Central memory CD8-positive, alpha-beta T cell (primary cell): Measurements from ENCODE around the gene ZRSR2.
"Not testable (repeated sequence)": the region's sequence is repeated elsewhere in the genome, so short reads cannot be mapped to it uniquely, and the experiment has no call there.

Experiments used
- ATAC-seq: fragments of 150-1000 bp; cut with Tn5 transposase; replicated peaks from 2 replicates; pipeline ENCODE4 v1.10.0; 2022; ENCODE audit warnings: mild to moderate bottlenecking, moderate FRiP score, moderate number of reproducible peaks; ENCODE audit not compliant: poor library complexity, severe bottlenecking; ENCODE audit errors: extremely low read depth
- DNase-seq, 2 donors: peaks; one replicate each; pipeline ENCODE4 v3.0.0; 2021; ENCODE audit warnings: low spot score in 2 of 2
- H3K27ac Mint-ChIP-seq: one replicate; pipeline ENCODE4 v1.8.0; 2022; ENCODE audit warnings: low read depth, mild to moderate bottlenecking, moderate library complexity, mixed read lengths
- H3K27me3 Mint-ChIP-seq: one replicate; pipeline ENCODE4 v1.8.0; 2022; ENCODE audit warnings: mixed read lengths
- H3K36me3 Mint-ChIP-seq: one replicate; pipeline ENCODE4 v1.8.0; 2022; ENCODE audit warnings: mild to moderate bottlenecking, moderate library complexity, mixed read lengths; ENCODE audit not compliant: insufficient read depth
- H3K4me1 Mint-ChIP-seq: one replicate; pipeline ENCODE4 v1.8.0; 2022; ENCODE audit warnings: mixed read lengths
- H3K4me3 Mint-ChIP-seq: one replicate; pipeline ENCODE4 v1.8.0; 2022; ENCODE audit warnings: mild to moderate bottlenecking, moderate library complexity, mixed read lengths
- H3K9me3 Mint-ChIP-seq: one replicate; pipeline ENCODE4 v1.8.0; 2022; ENCODE audit warnings: mixed read lengths

ZRSR2 gene

GRCh38 chrX:15759886-15760285 is 30.4 kb upstream of the ZRSR2 start:
- Mint-ChIP-seq H3K27ac (peak overlapping the region; percentile 58), H3K4me1 (peaks cover 29% of the 10 kb centered on the region), H3K36me3 (peaks cover 16% of the 10 kb centered on the region)
- H3K9me3 Mint-ChIP-seq, H3K27me3 Mint-ChIP-seq, DNase-seq, H3K4me3 Mint-ChIP-seq, ATAC-seq: not testable (repeated sequence)

GRCh38 chrX:15761564-15762191 is 28.6 kb upstream of the ZRSR2 start:
- no peaks in the 10 kb centered on the region for H3K9me3 Mint-ChIP-seq
- peak overlapping the region; percentile 16 for H3K27ac Mint-ChIP-seq
- H3K36me3 Mint-ChIP-seq, result peaks cover 19% of the 10 kb centered on the region
- peaks cover 20% of the 10 kb centered on the region for H3K4me1 Mint-ChIP-seq
- no peak for DNase-seq
- no peaks in the 10 kb centered on the region for H3K27me3 Mint-ChIP-seq
- no peak overlapping the region for H3K4me3 Mint-ChIP-seq
- no peak for ATAC-seq

DNA sequence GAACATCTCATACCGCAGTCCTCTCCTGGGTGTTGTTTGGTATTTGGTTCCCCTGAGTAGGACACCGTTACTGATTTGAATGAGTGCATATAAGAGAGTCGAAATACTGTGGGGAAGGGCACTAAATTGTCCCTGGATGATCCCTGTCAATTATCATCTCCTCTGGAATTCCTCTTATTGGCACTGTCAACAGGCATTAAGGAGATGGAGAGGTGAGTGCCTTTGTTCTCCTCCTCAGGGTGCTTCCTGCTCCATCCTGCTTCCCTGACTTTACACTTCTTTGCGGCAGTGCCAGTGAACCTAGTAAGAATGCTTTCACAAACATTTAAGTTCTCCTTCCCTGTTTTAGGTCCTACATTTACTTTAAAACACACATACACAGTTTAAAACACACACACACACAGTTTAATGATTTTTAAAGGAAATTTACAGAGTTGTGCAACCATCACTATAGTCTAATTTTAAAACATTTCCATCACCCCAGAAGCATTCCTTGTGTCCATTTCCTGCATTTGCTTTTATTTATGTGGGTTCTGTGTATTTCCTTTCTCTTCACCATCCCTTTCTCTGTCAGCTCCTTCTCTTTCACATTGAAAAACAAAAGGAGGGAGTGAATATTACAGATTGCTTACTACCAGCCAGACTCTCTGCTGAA is 20.9 kb upstream of the ZRSR2 start:
- Mint-ChIP-seq H3K9me3 (no peaks in the 10 kb centered on the region), H3K27ac (peak overlapping the region; percentile 81), H3K4me3 (no peak overlapping the region), H3K4me1 (peaks cover 26% of the 10 kb centered on the region), H3K27me3 (no peaks in the 10 kb centered on the region), H3K36me3 (peaks cover 22% of the 10 kb centered on the region)
- DNase-seq (no peak), ATAC-seq (no peak)

DNA sequence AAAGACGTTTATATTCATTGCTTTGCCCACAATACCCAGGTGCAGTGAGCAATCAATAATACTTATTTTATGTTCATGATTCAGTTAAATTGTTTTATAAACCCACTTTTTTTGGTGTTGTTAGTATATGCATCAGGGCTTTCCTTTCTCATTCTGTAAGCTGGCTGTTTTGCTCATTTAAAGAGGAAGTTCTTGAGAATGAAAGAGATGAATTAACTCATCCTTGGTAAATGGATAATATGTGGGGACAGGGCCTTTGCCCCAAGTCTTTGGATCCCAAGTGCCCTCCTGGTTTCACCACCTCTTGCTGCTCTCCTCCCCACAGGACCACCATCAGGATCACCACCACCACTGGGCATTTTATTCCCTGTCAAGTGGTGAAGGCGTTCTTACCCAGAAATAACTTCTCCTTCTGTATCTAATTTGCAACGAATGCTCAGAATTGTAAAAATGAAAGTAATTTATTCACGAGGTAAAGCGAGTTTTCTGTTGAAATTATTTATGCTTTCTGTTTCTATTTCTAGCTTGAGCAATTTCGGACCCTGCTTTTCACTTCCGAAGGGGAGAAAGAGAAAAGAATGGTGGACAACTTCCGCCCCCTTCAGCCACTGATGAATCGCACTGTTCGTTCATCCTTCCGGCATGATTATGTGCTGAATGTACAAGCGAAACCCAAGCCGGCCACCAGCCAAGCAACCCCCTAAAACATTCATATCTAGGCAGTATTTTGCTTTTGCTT is 8.2 kb upstream of the ZRSR2 start:
- DNase-seq, result no peak
- peak overlapping the region; percentile 86 for H3K4me3 Mint-ChIP-seq
- no peaks in the 10 kb centered on the region for H3K27me3 Mint-ChIP-seq
- H3K27ac Mint-ChIP-seq, result peak overlapping the region; percentile 99
- peak; percentile 52 for ATAC-seq
- no peaks in the 10 kb centered on the region for H3K4me1 Mint-ChIP-seq
- peaks cover 39% of the 10 kb centered on the region for H3K36me3 Mint-ChIP-seq
- no peaks in the 10 kb centered on the region for H3K9me3 Mint-ChIP-seq

- H3K36me3 Mint-ChIP-seq, result peaks cover 22% of the 10 kb centered on the region
- no peaks in the 10 kb centered on the region for H3K27me3 Mint-ChIP-seq
- no peak overlapping the region for H3K4me3 Mint-ChIP-seq
- ATAC-seq (no peak), DNase-seq (no peak)
- H3K27ac Mint-ChIP-seq, result no peak overlapping the region
- no peaks in the 10 kb centered on the region for H3K9me3 Mint-ChIP-seq
- no peaks in the 10 kb centered on the region for H3K4me1 Mint-ChIP-seq
These were observed 5.0 kb upstream of the ZRSR2 start for GRCh38 chrX:15785176-15785750.

DNA sequence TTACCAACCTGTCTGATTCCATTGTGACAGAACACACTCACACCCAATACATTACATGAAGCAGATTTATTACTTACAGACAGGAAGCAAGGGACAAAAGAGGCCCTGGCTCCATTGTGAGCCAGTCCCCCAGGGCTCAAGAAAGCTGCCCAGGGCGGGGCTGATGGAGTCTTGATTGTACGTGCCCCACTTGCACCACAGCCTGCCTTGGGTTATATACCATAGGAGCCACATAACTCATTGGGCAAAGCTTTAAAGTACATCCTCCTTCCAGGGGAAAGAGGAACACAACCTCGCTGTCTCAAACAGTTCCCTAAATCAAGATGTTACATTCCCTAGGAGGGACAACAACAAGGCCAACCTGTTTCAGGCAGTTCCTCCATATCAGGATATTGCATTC is 3.4 kb upstream of the ZRSR2 start:
- no peaks in the 10 kb centered on the region for H3K4me1 Mint-ChIP-seq
- no peak for DNase-seq
- no peaks in the 10 kb centered on the region for H3K9me3 Mint-ChIP-seq
- H3K36me3 Mint-ChIP-seq, result peaks cover 16% of the 10 kb centered on the region
- H3K4me3 Mint-ChIP-seq, result no peak overlapping the region
- no peak overlapping the region for H3K27ac Mint-ChIP-seq
- ATAC-seq, result no peak
- H3K27me3 Mint-ChIP-seq, result no peaks in the 10 kb centered on the region

GRCh38 chrX:15790769-15791290 is 546 bp downstream of the ZRSR2 start:
- Mint-ChIP-seq H3K4me3 (no peak overlapping the region), H3K36me3 (peaks cover 16% of the 10 kb centered on the region), H3K27me3 (no peaks in the 10 kb centered on the region), H3K4me1 (peaks cover 19% of the 10 kb centered on the region), H3K9me3 (no peaks in the 10 kb centered on the region), H3K27ac (no peak overlapping the region)
- ATAC-seq (peak; percentile 24), DNase-seq (no peak)

DNA sequence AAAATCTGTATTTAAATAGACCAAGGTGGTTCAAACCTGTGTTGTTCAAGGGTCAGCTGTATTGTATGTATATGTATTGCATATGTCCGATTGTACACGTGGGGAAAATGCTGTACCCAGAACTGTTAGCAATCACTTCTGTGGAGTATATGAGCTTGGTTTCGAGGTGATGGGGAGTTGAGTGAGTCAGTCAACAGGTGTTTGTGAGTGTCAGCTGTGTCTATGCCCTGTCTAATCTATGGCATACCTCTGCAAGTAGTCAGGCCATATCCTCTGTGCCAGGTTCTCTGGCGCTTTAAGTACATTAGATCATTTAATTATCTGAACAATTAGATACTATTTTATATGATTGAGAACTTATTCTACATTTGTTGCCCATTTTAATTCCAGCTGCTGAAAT is 7.4 kb downstream of the ZRSR2 start:
- DNase-seq, result no peak
- no peak overlapping the region for H3K4me3 Mint-ChIP-seq
- no peaks in the 10 kb centered on the region for H3K9me3 Mint-ChIP-seq
- peaks cover 32% of the 10 kb centered on the region for H3K4me1 Mint-ChIP-seq
- H3K27me3 Mint-ChIP-seq, result no peaks in the 10 kb centered on the region
- no peak overlapping the region for H3K27ac Mint-ChIP-seq
- H3K36me3 Mint-ChIP-seq, result peaks cover 53% of the 10 kb centered on the region
- no peak for ATAC-seq

- H3K4me1 Mint-ChIP-seq, result no peaks in the 10 kb centered on the region
- H3K9me3 Mint-ChIP-seq, result no peaks in the 10 kb centered on the region
- ATAC-seq, result no peak
- H3K27ac Mint-ChIP-seq, result no peak overlapping the region
- no peak overlapping the region for H3K4me3 Mint-ChIP-seq
- H3K36me3 Mint-ChIP-seq, result peaks cover 62% of the 10 kb centered on the region
- no peak for DNase-seq
- no peaks in the 10 kb centered on the region for H3K27me3 Mint-ChIP-seq
These were observed 14.3 kb downstream of the ZRSR2 start for GRCh38 chrX:15804563-15804962.

GRCh38 chrX:15808254-15808653 is 18.0 kb downstream of the ZRSR2 start:
- DNase-seq, result no peak
- Mint-ChIP-seq H3K4me1 (no peaks in the 10 kb centered on the region), H3K27me3 (no peaks in the 10 kb centered on the region), H3K36me3 (peaks cover 67% of the 10 kb centered on the region), H3K27ac (no peak overlapping the region), H3K4me3 (no peak overlapping the region), H3K9me3 (no peaks in the 10 kb centered on the region)
- ATAC-seq, result no peak

- DNase-seq (no peak), ATAC-seq (no peak)
- Mint-ChIP-seq H3K36me3 (peaks cover 39% of the 10 kb centered on the region), H3K4me1 (peaks cover 23% of the 10 kb centered on the region), H3K27me3 (no peaks in the 10 kb centered on the region), H3K4me3 (no peak overlapping the region), H3K9me3 (no peaks in the 10 kb centered on the region), H3K27ac (peak overlapping the region; percentile 35)
These were observed 22.1 kb downstream of the ZRSR2 start for GRCh38 chrX:15812192-15812938.

DNA sequence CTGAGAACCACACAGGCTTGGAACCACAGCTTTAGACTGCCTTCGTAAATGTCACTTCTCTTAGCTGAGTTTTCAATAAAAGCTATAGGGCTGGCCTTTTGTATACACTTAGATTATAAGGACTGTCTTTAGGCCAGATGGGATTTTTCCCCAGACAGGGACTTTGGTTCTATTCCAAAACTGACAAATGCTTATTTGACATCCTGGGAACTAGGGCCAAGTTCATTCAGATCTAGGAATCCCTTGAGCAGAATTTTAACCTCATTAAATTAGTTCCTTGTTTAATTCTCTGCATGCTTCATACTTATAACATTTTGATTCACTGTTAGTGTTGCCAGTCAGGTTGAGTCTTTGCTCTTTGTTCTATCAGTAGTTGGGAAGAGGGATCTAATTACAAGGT is 23.1 kb downstream of the ZRSR2 start:
- Mint-ChIP-seq H3K4me3 (no peak overlapping the region), H3K27ac (no peak overlapping the region), H3K4me1 (peaks cover 30% of the 10 kb centered on the region), H3K27me3 (no peaks in the 10 kb centered on the region), H3K36me3 (peaks cover 35% of the 10 kb centered on the region), H3K9me3 (no peaks in the 10 kb centered on the region)
- DNase-seq, result no peak
- ATAC-seq, result no peak
